GM10248 (cell line): Measurements from ENCODE around the gene TUBB2B.

Experiments
- CTCF ChIA-PET: fragments of 300-600 bp; sonication (Branson Sonifier 250); formaldehyde crosslinking; extraction: SDS; loops from one replicate; lab custom pipeline; 2021; ENCODE audit warnings: antibody characterized with exemption; lab: Yijun Ruan, JAX
- POLR2A ChIA-PET: fragments of 350-650 bp; sonication (Branson Sonifier 250); formaldehyde crosslinking; extraction: SDS; loops from one replicate; lab custom pipeline; 2020; ENCODE audit warnings: antibody characterized with exemption; lab: Yijun Ruan, JAX
- DNase-seq: peaks from one replicate; pipeline ENCODE4 v3.0.0; 2012; ENCODE audit errors: extremely low spot score
- CTCF ChIP-seq: IDR thresholded peaks from 2 replicates; pipeline ENCODE4 v1.5.1; 2012; ENCODE audit warnings: mild to moderate bottlenecking, low read depth; ENCODE audit errors: extremely low read depth, missing control alignments, control extremely low read depth

Gene TUBB2B

GRCh38 chr6:3217286-3217685, 10.2 kb downstream of the TUBB2B start:
- POLR2A ChIA-PET, result no interaction called here
- CTCF ChIA-PET, result interaction anchor here (1.0 kb wide), 1 partner anchor 9 kb away, joined by 3 read pairs; no protein-coding TSS in a partner anchor
- TF ChIP-seq CTCF, result no peak
- DNase-seq, result no peak

GRCh38 chr6:3214898-3215297, 12.6 kb downstream of the TUBB2B start:
- ChIA-PET POLR2A (no interaction called here), CTCF (interaction anchor here (1.4 to 3.0 kb wide), 3 partner anchors 21 to 37 kb away, joined by 5 to 8 read pairs (median 8); no protein-coding TSS in a partner anchor)
- TF ChIP-seq CTCF, result no peak
- no peak for DNase-seq

GRCh38 chr6:3213334-3213695, 14.1 kb downstream of the TUBB2B start:
- POLR2A ChIA-PET, result no interaction called here
- no peak for DNase-seq
- CTCF ChIA-PET, result interaction anchor here (0.6 to 3.0 kb wide), 4 partner anchors 9 to 38 kb away, joined by 3 to 8 read pairs (median 6); no protein-coding TSS in a partner anchor
- TF ChIP-seq CTCF, result no peak

- POLR2A ChIA-PET, result no interaction called here
- CTCF ChIA-PET, result interaction anchor here (1.1 to 5.0 kb wide), 8 partner anchors 11 to 142 kb away, joined by 3 to 33 read pairs (median 3); no protein-coding TSS in a partner anchor
- no peak for DNase-seq
- no peak for TF ChIP-seq CTCF
Measured at GRCh38 chr6:3212261-3212660, 15.2 kb downstream of the TUBB2B start.

GRCh38 chr6:3211681-3212080, 15.8 kb downstream of the TUBB2B start:
- ChIA-PET CTCF (interaction anchor here (1.0 to 5.0 kb wide), 8 partner anchors 11 to 141 kb away, joined by 3 to 33 read pairs (median 4); partner anchors contain the start of gene TUBB2A), POLR2A (no interaction called here)
- TF ChIP-seq CTCF, result no peak

GRCh38 chr6:3210024-3210610, 17.3 kb downstream of the TUBB2B start:
- DNase-seq, result no peak
- ChIA-PET POLR2A (no interaction called here), CTCF (interaction anchor here (0.9 to 5.0 kb wide), 9 partner anchors 9 to 522 kb away, joined by 3 to 33 read pairs (median 4); no protein-coding TSS in a partner anchor)
- TF ChIP-seq CTCF, result no peak

More at GRCh38 chr6:3211681-3212080, 15.8 kb downstream of the TUBB2B start:
- DNase-seq, result no peak
